H1 (cell line): ENCODE data around the gene FMNL2. TPM values are rescaled to one million over a fixed set of nuclear protein-coding genes. Genes with fewer than 3 reads are reported as not detected.

Experiments used
- CTCF ChIA-PET: fragments of 300-600 bp; sonication (Branson Sonifier 250); formaldehyde crosslinking; loops from one replicate; lab custom pipeline; 2021; ENCODE audit not compliant: partially characterized antibody; lab: Charles Lee
- POLR2A ChIA-PET: fragments of 300-600 bp; sonication (Branson Sonifier 250); formaldehyde crosslinking; loops from one replicate; lab custom pipeline; 2021; ENCODE audit warnings: inconsistent platforms; ENCODE audit not compliant: partially characterized antibody; lab: Charles Lee
- DNase-seq, 2 experiments: peaks; one replicate each; pipeline versions ENCODE4 v3.0.0 to v3.0.0-alpha.2; 2010 to 2022; ENCODE audit warnings: low spot score in 2 of 2, low read depth in 1 of 2, mixed read lengths in 1 of 2
- FAIRE-seq: peaks from 2 replicates; lab custom pipeline; 2011; peaks lifted over from hg19 to GRCh38; lab: Jason Lieb, UNC
- H2AFZ ChIP-seq: 2 replicates; pipeline ENCODE4 v1.8.1; 2012; ENCODE audit warnings: low read length, inconsistent platforms
- H2AK5ac ChIP-seq: 2 replicates; pipeline ENCODE4 v1.6.1; 2013; ENCODE audit warnings: low read depth, low read length
- H2BK120ac ChIP-seq: replicated peaks from 2 replicates; pipeline ENCODE3; 2013; ENCODE audit warnings: low read depth, low read length, inconsistent platforms
- H2BK12ac ChIP-seq: 2 replicates; pipeline ENCODE4 v1.6.1; 2013; ENCODE audit warnings: low read depth, low read length
- H2BK15ac ChIP-seq: 2 replicates; pipeline ENCODE4 v1.6.1; 2013; ENCODE audit warnings: low read length
- H2BK20ac ChIP-seq: 2 replicates; pipeline ENCODE4 v1.6.1; 2013; ENCODE audit warnings: low read length
- H2BK5ac ChIP-seq: 2 replicates; pipeline ENCODE4 v1.6.1; 2013; ENCODE audit warnings: low read depth, low read length
- H3K14ac ChIP-seq: 2 replicates; pipeline ENCODE4 v1.6.1; 2013; ENCODE audit warnings: inconsistent platforms; ENCODE audit not compliant: insufficient read length
- H3K18ac ChIP-seq: 2 replicates; pipeline ENCODE4 v1.6.1; 2013; ENCODE audit warnings: low read length; ENCODE audit errors: extremely low read depth
- H3K23ac ChIP-seq: 2 replicates; pipeline ENCODE4 v1.6.1; 2013; ENCODE audit warnings: inconsistent platforms; ENCODE audit not compliant: insufficient read length
- H3K23me2 ChIP-seq: 2 replicates; pipeline ENCODE4 v1.6.1; 2013; ENCODE audit warnings: low read depth, low read length
- H3K27ac ChIP-seq: 2 replicates; pipeline ENCODE4 v1.6.1; 2011; ENCODE audit warnings: low read depth, low read length, inconsistent platforms
- H3K27me3 ChIP-seq, 4 experiments: replicated peaks in 1 of 4; 1 replicate in 1 of 4; 2 replicates in 3 of 4; pipeline versions ENCODE4 v1.6.1 to v1.8.1; 2011 to 2013; ENCODE audit warnings: low read length in 3 of 4, mild to moderate bottlenecking in 3 of 4, inconsistent platforms in 2 of 4, mixed read lengths in 2 of 4, moderate library complexity in 1 of 4; ENCODE audit not compliant: control insufficient read depth in 3 of 4, insufficient read depth in 3 of 4; ENCODE audit errors: extremely low read depth in 1 of 4
- H3K36me3 ChIP-seq, 4 experiments: 2 replicates each; pipeline versions ENCODE4 v1.6.1 to v1.8.1; 2011 to 2013; ENCODE audit warnings: mild to moderate bottlenecking in 4 of 4, low read length in 3 of 4, moderate library complexity in 2 of 4, control low read depth in 1 of 4, inconsistent platforms in 1 of 4; ENCODE audit not compliant: insufficient read depth in 4 of 4, control insufficient read depth in 2 of 4
- H3K4ac ChIP-seq: replicated peaks from 2 replicates; pipeline ENCODE3; 2013; ENCODE audit warnings: low read length, low read depth, mixed read lengths, inconsistent platforms; ENCODE audit not compliant: insufficient read length
- H3K4me1 ChIP-seq, 4 experiments: replicated peaks in 1 of 4; 1 replicate in 1 of 4; 2 replicates in 3 of 4; pipeline versions ENCODE4 v1.6.1 to v1.8.1; 2011 to 2013; ENCODE audit warnings: low read length in 3 of 4, inconsistent platforms in 2 of 4, mixed read lengths in 1 of 4; ENCODE audit not compliant: insufficient read depth in 4 of 4, control insufficient read depth in 3 of 4
- H3K4me2 ChIP-seq, 2 experiments: 2 replicates each; pipeline versions ENCODE4 v1.6.1 to v1.8.1; 2011 to 2013; ENCODE audit warnings: low read depth in 2 of 2, low read length in 2 of 2, control low read depth in 1 of 2, inconsistent platforms in 1 of 2, mild to moderate bottlenecking in 1 of 2; ENCODE audit not compliant: insufficient read depth in 1 of 2
- H3K4me3 ChIP-seq, 4 experiments: fragments of 200-600, 300-600 bp in 1 of 4; sonication (generic), shearing (Covaris generic), sonication (Bioruptor Twin) in 1 of 4; 2 replicates each; pipeline versions ENCODE4 v1.5.1 to v1.8.1; 2011 to 2016; ENCODE audit warnings: low read length in 4 of 4, low read depth in 3 of 4, control low read depth in 2 of 4, inconsistent platforms in 2 of 4, mild to moderate bottlenecking in 2 of 4, mixed read lengths in 1 of 4, moderate library complexity in 1 of 4; ENCODE audit not compliant: insufficient read depth in 2 of 4; ENCODE audit errors: extremely low read depth in 1 of 4
- H3K56ac ChIP-seq: replicated peaks from 2 replicates; pipeline ENCODE3; 2013; ENCODE audit warnings: low read depth, mild to moderate bottlenecking, mixed read lengths, low read length, inconsistent platforms; ENCODE audit not compliant: insufficient read length
- H3K79me1 ChIP-seq: 2 replicates; pipeline ENCODE4 v1.6.1; 2013; ENCODE audit warnings: low read depth, low read length, control low read depth
- H3K79me2 ChIP-seq, 2 experiments: 2 replicates each; pipeline versions ENCODE4 v1.6.1 to v1.8.1; 2012 to 2013; ENCODE audit warnings: low read length in 2 of 2, mild to moderate bottlenecking in 2 of 2, inconsistent platforms in 1 of 2; ENCODE audit not compliant: insufficient read depth in 2 of 2, control insufficient read depth in 1 of 2
- H3K9ac ChIP-seq, 4 experiments: replicated peaks in 1 of 4; 1 replicate in 1 of 4; 2 replicates in 3 of 4; pipeline versions ENCODE4 v1.6.1 to v1.8.1; 2011 to 2013; ENCODE audit warnings: low read depth in 3 of 4, low read length in 3 of 4, control low read depth in 2 of 4, mild to moderate bottlenecking in 2 of 4, moderate library complexity in 2 of 4, inconsistent platforms in 1 of 4; ENCODE audit errors: extremely low read depth in 1 of 4
- H3K9me3 ChIP-seq, 2 experiments: 2 replicates each; pipeline versions ENCODE4 v1.6.1 to v1.8.1; 2012 to 2013; ENCODE audit warnings: mild to moderate bottlenecking in 2 of 2, moderate library complexity in 2 of 2, control low read depth in 1 of 2, inconsistent platforms in 1 of 2, low read depth in 1 of 2, low read length in 1 of 2, mixed read lengths in 1 of 2; ENCODE audit not compliant: insufficient read depth in 2 of 2
- H4K20me1 ChIP-seq, 2 experiments: replicated peaks in 1 of 2; 2 replicates each; pipeline versions ENCODE3 to v1.8.1; 2011 to 2013; ENCODE audit warnings: inconsistent platforms in 2 of 2, low read length in 2 of 2, mild to moderate bottlenecking in 1 of 2; ENCODE audit not compliant: insufficient read depth in 2 of 2, control insufficient read depth in 1 of 2
- H4K5ac ChIP-seq: 2 replicates; pipeline ENCODE4 v1.6.1; 2013; ENCODE audit warnings: low read length, low read depth, mixed read lengths, inconsistent platforms; ENCODE audit not compliant: insufficient read length
- H4K8ac ChIP-seq: 2 replicates; pipeline ENCODE4 v1.8.0; 2013; ENCODE audit warnings: mild to moderate bottlenecking, moderate library complexity, low read length, inconsistent platforms; ENCODE audit not compliant: insufficient read depth; ENCODE audit errors: extremely low read depth
- H4K91ac ChIP-seq: replicated peaks from 2 replicates; pipeline ENCODE3; 2013; ENCODE audit warnings: low read length, mixed read lengths, inconsistent platforms; ENCODE audit not compliant: insufficient read length
- CEBPB ChIP-seq: IDR thresholded peaks from 2 replicates; pipeline ENCODE4 v1.6.1; 2012; ENCODE audit warnings: low read depth, low read length
- CTCF ChIP-seq, 3 experiments: IDR thresholded peaks; 1 replicate in 2 of 3; 2 replicates in 1 of 3; pipeline versions ENCODE4 v1.5.1 to v1.6.1; 2011; ENCODE audit warnings: low read length in 3 of 3, mild to moderate bottlenecking in 3 of 3, inconsistent platforms in 2 of 3, low read depth in 1 of 3, moderate library complexity in 1 of 3; ENCODE audit not compliant: insufficient read depth in 1 of 3; ENCODE audit errors: control extremely low read depth in 1 of 3
- EGR1 ChIP-seq: IDR thresholded peaks from 2 replicates; pipeline ENCODE4 v1.6.1; 2011; ENCODE audit warnings: low read depth, low read length, borderline replicate concordance
- NANOG ChIP-seq: IDR thresholded peaks from 2 replicates; pipeline ENCODE4 v1.6.1; 2011; ENCODE audit warnings: low read length, low read depth, mild to moderate bottlenecking, inconsistent platforms; ENCODE audit not compliant: insufficient read depth, poor library complexity, severe bottlenecking
- POLR2AphosphoS5 ChIP-seq: IDR thresholded peaks from 2 replicates; pipeline ENCODE4 v1.6.1; 2011; ENCODE audit warnings: low read depth, low read length
- SAP30 ChIP-seq: fragments of 300-600 bp; sonication (generic); IDR thresholded peaks from 2 replicates; pipeline ENCODE4 v1.7.1; 2012; ENCODE audit warnings: low read length, moderate library complexity, mild to moderate bottlenecking, inconsistent platforms; ENCODE audit not compliant: insufficient read depth, insufficient replicate concordance
- SIRT6 ChIP-seq: IDR thresholded peaks from one replicate; pipeline ENCODE4 v1.7.1; 2012; ENCODE audit warnings: low read length, inconsistent platforms
- USF2 ChIP-seq: IDR thresholded peaks from 2 replicates; pipeline ENCODE4 v1.6.1; 2011; ENCODE audit warnings: low read length, improper control_type of control experiment
- YY1 ChIP-seq: IDR thresholded peaks from 2 replicates; pipeline ENCODE4 v1.6.1; 2011; ENCODE audit warnings: low read depth, mild to moderate bottlenecking, low read length
- WGBS, 2 experiments: shearing (Covaris generic) in 1 of 2; methylation state at CpG; one replicate each; pipeline versions ENCODE4 v1.1.6 to v1.1.7; 2013 to 2015; ENCODE audit warnings: low lambda C conversion rate in 2 of 2, mixed read lengths in 2 of 2, inconsistent platforms in 1 of 2, low coverage in 1 of 2, missing lambda C conversion rate in 1 of 2; ENCODE audit not compliant: insufficient replicate concordance in 2 of 2, insufficient coverage in 1 of 2, insufficient read length in 1 of 2; ENCODE audit errors: extremely low coverage in 1 of 2, missing lambda C conversion rate in 1 of 2; 5-methylcytosine and 5-hydroxymethylcytosine counted together
- polyA plus RNA-seq, 7 experiments: library from polyadenylated mRNA; depleted of rRNA in 3 of 7; stranded (reverse) in 5 of 7; unstranded in 2 of 7; fragments of >200 nt in 5 of 7; fragments of 200-250 nt in 2 of 7; gene quantifications; 1 replicate in 5 of 7; 2 replicates in 1 of 7; 4 replicates in 1 of 7; pipeline versions ENCODE4 v1.2.1 to v1.2.3, GENCODE V29; 2011 to 2013; ENCODE audit warnings: missing spikeins in 2 of 7, mixed read lengths in 2 of 7
- total RNA-seq: library from RNA; stranded (reverse); fragmentation: NEBNext Ultra II Directional; extraction: Animal tissue kit (Norgen Biotek cat#: 25700); gene quantifications from 2 replicates; pipeline ENCODE4 v1.2.1, GENCODE V29; 2021

The FMNL2 gene
- total and polyA plus RNA-seq, 2 of the 8 experiments (the other 6 are each of a cell fraction or from before 2014, with no cell fraction given) = 15.5 to 45.1 TPM

- Histone ChIP-seq H4K5ac (no peak overlapping the region), H3K36me3 (no peaks in the 10 kb centered on the region), H3K14ac (no peak overlapping the region), H3K27ac (no peak overlapping the region), H3K4me3 (no peak overlapping the region), H3K56ac (no peak overlapping the region), H2AK5ac (no peak overlapping the region), H3K79me2 (peaks cover 3 to 87% of the 10 kb centered on the region in 2 experiments; a peak in 3 of 4 replicates), H3K4ac (no peak overlapping the region), H2BK12ac (no peak overlapping the region), H3K4me1 (peaks cover 0 to 2% (median 0%) of the 10 kb centered on the region in 4 experiments; a peak in 2 of 7 replicates), H3K4me2 (no peak overlapping the region), H4K91ac (no peak overlapping the region), H3K23me2 (no peaks in the 10 kb centered on the region; the same call in 1 of the 2 replicates), H3K27me3 (no peaks in the 10 kb centered on the region), H3K9me3 (0 out of 4 replicates have a peak, but pooled peaks cover 0 to 3% of the 10 kb centered on the region in 2 experiments), H2BK120ac (no peak overlapping the region), H3K23ac (no peak overlapping the region), H3K9ac (no peak overlapping the region), H3K79me1 (peaks cover 4% of the 10 kb centered on the region), H3K18ac (no peak overlapping the region), H2BK5ac (no peak overlapping the region), H4K20me1 (no peaks in the 10 kb centered on the region), H2BK20ac (no peak overlapping the region), H2AFZ (no peak overlapping the region), H2BK15ac (no peak overlapping the region), H4K8ac (no peak overlapping the region)
- no peak for DNase-seq
- ChIA-PET CTCF (interaction anchor here (0.6 to 1.7 kb wide), 5 partner anchors 10 to 134 kb away, joined by 3 to 7 read pairs (median 3); no protein-coding TSS in a partner anchor), POLR2A (no interaction called here)
- no peak for FAIRE-seq
- 84% methylated on average over 5 of the region's 5 CpGs; no CpG with 5 or more reads in 1 of the 2 experiments for WGBS, 2 experiments
- TF ChIP-seq EGR1 (no peak), CEBPB (no peak), SIRT6 (no peak), NANOG (no peak), USF2 (no peak), CTCF (IDR thresholded peaks at IDR 0.05; ENCODE audit: control extremely low read depth in 1 of 3, insufficient read depth in 1 of 3, low read depth in 1 of 3, low read length in 3 of 3) (no peak), SAP30 (no peak), YY1 (no peak), POLR2AphosphoS5 (no peak)
Observed at GRCh38 chr2:152501666-152502065, 166.7 kb downstream of the FMNL2 start.
